Stimulated activated CD8-positive, alpha-beta memory T cell treated with anti-CD3 and anti-CD28 coated beads, Interleukin-2, amount 100 ng/mL, for 1 hour (primary cell): ENCODE results near the gene ENG.
"Not testable (repeated sequence)": the region's sequence is repeated elsewhere in the genome, so short reads cannot be mapped to it uniquely, and the experiment has no call there.

ENCODE experiments used
- DNase-seq, 2 donors: peaks; one replicate each; pipeline ENCODE4 v3.0.0-alpha.2; 2020; ENCODE audit warnings: low read depth in 2 of 2

Gene ENG

GRCh38 chr9:127793093-127793708 lies 61.3 kb downstream of the ENG start:
- DNase-seq: no peak

- DNase-seq: no peak
These were observed 61.9 kb downstream of the ENG start for GRCh38 chr9:127792417-127793031.

- no peak for DNase-seq
These were observed 63.4 kb downstream of the ENG start for GRCh38 chr9:127791085-127791484.

- no peak for DNase-seq
These were observed 64.2 kb downstream of the ENG start for GRCh38 chr9:127790094-127790855.

- no peak for DNase-seq
These were observed 65.3 kb downstream of the ENG start for GRCh38 chr9:127789179-127789578.

- no peak for DNase-seq
These were observed 66.0 kb downstream of the ENG start for GRCh38 chr9:127788337-127789011.

GRCh38 chr9:127786773-127787104 lies 67.7 kb downstream of the ENG start:
- DNase-seq: no peak

- peak; percentile 85 to 88 for DNase-seq
These were observed 68.3 kb downstream of the ENG start, which contains the start of gene CDK9 for GRCh38 chr9:127785933-127786772. TSS of gene CDK9 (plus strand) at chr9:127786034. CDS start at chr9:127786149, 115 bp downstream.

- DNase-seq: peak; percentile 86 to 87
These were observed 69.2 kb downstream of the ENG start for GRCh38 chr9:127785023-127785932.

GRCh38 chr9:127783111-127784008 lies 71.1 kb downstream of the ENG start:
- DNase-seq: peak; percentile 54

- no peak for DNase-seq
These were observed 72.7 kb downstream of the ENG start for GRCh38 chr9:127781806-127782205.

- not testable (repeated sequence) for DNase-seq
These were observed 73.5 kb downstream of the ENG start for GRCh38 chr9:127780909-127781308.

GRCh38 chr9:127780126-127780885 lies 74.2 kb downstream of the ENG start:
- DNase-seq: no peak

- peak in 1 of 2 donors; percentile 33 for DNase-seq
These were observed 75.1 kb downstream of the ENG start for GRCh38 chr9:127779136-127779981.

GRCh38 chr9:127778280-127779135 lies 76.0 kb downstream of the ENG start, which contains the start of gene SH2D3C:
TSS of gene SH2D3C (minus strand) at chr9:127778666. CDS start at chr9:127778627, 39 bp downstream.
- no peak for DNase-seq

- no peak for DNase-seq
These were observed 77.0 kb downstream of the ENG start for GRCh38 chr9:127777368-127777980.
